Activated CD8-positive, alpha-beta T cell treated with anti-CD3 and anti-CD28 coated beads, Interleukin-2, amount 10 ng/mL, durations not matched to agents 7 days and 5 days (primary cell): ENCODE data around the gene SPP2. TPM values are rescaled to one million over a fixed set of nuclear protein-coding genes. Genes with fewer than 3 reads are reported as not detected.
A peak's percentile ranks its signal among the peaks of the same experiment; 100 is the strongest.

ENCODE experiments used
- ATAC-seq: fragments of 150-1000 bp; cut with Tn5 transposase; one replicate; pipeline ENCODE4 v1.10.0; 2021; ENCODE audit warnings: moderate library complexity
- CTCF ChIA-PET: fragments of 350-600 bp; sonication (Branson Sonifier 250); formaldehyde crosslinking; loops from one replicate; lab custom pipeline; 2021; ENCODE audit warnings: antibody characterized with exemption; lab: Charles Lee
- POLR2A ChIA-PET: fragments of 350-600 bp; sonication (Branson Sonifier 250); formaldehyde crosslinking; loops from one replicate; lab custom pipeline; 2021; ENCODE audit warnings: antibody characterized with exemption; lab: Charles Lee
- DNase-seq: peaks from one replicate; pipeline ENCODE4 v3.0.0-alpha.2; 2020
- H3K27ac Mint-ChIP-seq: one replicate; pipeline ENCODE4 v1.8.0; 2021; ENCODE audit warnings: mild to moderate bottlenecking, mixed read lengths
- H3K27me3 Mint-ChIP-seq: one replicate; pipeline ENCODE4 v1.8.0; 2021; ENCODE audit warnings: low read depth, mixed read lengths
- H3K36me3 Mint-ChIP-seq: one replicate; pipeline ENCODE4 v1.8.0; 2021; ENCODE audit warnings: low read depth, mixed read lengths
- H3K4me1 Mint-ChIP-seq: one replicate; pipeline ENCODE4 v1.8.0; 2021; ENCODE audit warnings: low read depth, mixed read lengths
- H3K4me3 Mint-ChIP-seq: one replicate; pipeline ENCODE4 v1.8.0; 2021; ENCODE audit warnings: mild to moderate bottlenecking, mixed read lengths
- H3K9me3 Mint-ChIP-seq: one replicate; pipeline ENCODE4 v1.8.0; 2022; ENCODE audit warnings: mixed read lengths; ENCODE audit not compliant: insufficient read depth
- total RNA-seq, 2 experiments: library from RNA; stranded (reverse); gene quantifications; one replicate each; pipeline ENCODE4 v1.2.3, GENCODE V29; 2021

Gene SPP2
- total RNA-seq, result not detected

GRCh38 chr2:234050455-234051135, at the start of gene SPP2:
SPP2 (plus strand) TSS chr2:234050702; CDS start chr2:234050787, 85 bp downstream.
- no peak within 1 kb of the TSS for H3K27ac Mint-ChIP-seq
- no peak for ATAC-seq
- ChIA-PET CTCF (no interaction called here), POLR2A (no interaction called here)
- no peaks in the 10 kb centered on the region for H3K4me1 Mint-ChIP-seq
- H3K4me3 Mint-ChIP-seq, result no peak within 1 kb of the TSS
- H3K36me3 Mint-ChIP-seq, result no peaks in the 10 kb centered on the region
- no peak for DNase-seq
- H3K27me3 Mint-ChIP-seq, result peaks cover 22% of the 10 kb centered on the region
- no peaks in the 10 kb centered on the region for H3K9me3 Mint-ChIP-seq

GRCh38 chr2:234001380-234002160, 48.9 kb upstream of the SPP2 start:
- H3K36me3 Mint-ChIP-seq, result no peaks in the 10 kb centered on the region
- ChIA-PET POLR2A (no interaction called here), CTCF (no interaction called here)
- H3K4me3 Mint-ChIP-seq, result peak overlapping the region; percentile 40
- ATAC-seq (peak; percentile 79), DNase-seq (peak; percentile 54)
- peaks cover 21% of the 10 kb centered on the region for H3K27me3 Mint-ChIP-seq
- H3K27ac Mint-ChIP-seq, result peak overlapping the region; percentile 74
- H3K4me1 Mint-ChIP-seq, result peaks cover 49% of the 10 kb centered on the region
- H3K9me3 Mint-ChIP-seq, result no peaks in the 10 kb centered on the region

GRCh38 chr2:234002281-234002680, 48.2 kb upstream of the SPP2 start:
- H3K27me3 Mint-ChIP-seq, result peaks cover 21% of the 10 kb centered on the region
- DNase-seq (no peak), ATAC-seq (no peak)
- H3K36me3 Mint-ChIP-seq, result no peaks in the 10 kb centered on the region
- H3K9me3 Mint-ChIP-seq, result no peaks in the 10 kb centered on the region
- H3K4me3 Mint-ChIP-seq, result no peak overlapping the region
- H3K4me1 Mint-ChIP-seq, result peaks cover 44% of the 10 kb centered on the region
- POLR2A ChIA-PET, result no interaction called here
- CTCF ChIA-PET, result no interaction called here
- no peak overlapping the region for H3K27ac Mint-ChIP-seq

GRCh38 chr2:234003972-234004617, 46.4 kb upstream of the SPP2 start:
- H3K27me3 Mint-ChIP-seq, result peaks cover 21% of the 10 kb centered on the region
- CTCF ChIA-PET, result no interaction called here
- H3K27ac Mint-ChIP-seq, result no peak overlapping the region
- H3K4me1 Mint-ChIP-seq, result peaks cover 30% of the 10 kb centered on the region
- DNase-seq (no peak), ATAC-seq (no peak)
- H3K4me3 Mint-ChIP-seq, result no peak overlapping the region
- H3K9me3 Mint-ChIP-seq, result no peaks in the 10 kb centered on the region
- no peaks in the 10 kb centered on the region for H3K36me3 Mint-ChIP-seq
- POLR2A ChIA-PET, result no interaction called here

- DNase-seq (no peak), ATAC-seq (no peak)
- Mint-ChIP-seq H3K36me3 (no peaks in the 10 kb centered on the region), H3K27me3 (peaks cover 24% of the 10 kb centered on the region), H3K4me1 (peaks cover 23% of the 10 kb centered on the region), H3K4me3 (no peak overlapping the region), H3K9me3 (no peaks in the 10 kb centered on the region), H3K27ac (no peak overlapping the region)
- ChIA-PET CTCF (no interaction called here), POLR2A (no interaction called here)
These were observed 45.4 kb upstream of the SPP2 start for GRCh38 chr2:234005126-234005525.

- H3K9me3 Mint-ChIP-seq, result no peaks in the 10 kb centered on the region
- no peak overlapping the region for H3K4me3 Mint-ChIP-seq
- H3K27ac Mint-ChIP-seq, result no peak overlapping the region
- CTCF ChIA-PET, result no interaction called here
- peaks cover 25% of the 10 kb centered on the region for H3K27me3 Mint-ChIP-seq
- DNase-seq (no peak), ATAC-seq (no peak)
- no peaks in the 10 kb centered on the region for H3K36me3 Mint-ChIP-seq
- peaks cover 12% of the 10 kb centered on the region for H3K4me1 Mint-ChIP-seq
- POLR2A ChIA-PET, result no interaction called here
These were observed 44.0 kb upstream of the SPP2 start for GRCh38 chr2:234006501-234006900.

GRCh38 chr2:234014427-234014826, 36.1 kb upstream of the SPP2 start:
- DNase-seq (no peak), ATAC-seq (no peak)
- peaks cover 1% of the 10 kb centered on the region for H3K4me1 Mint-ChIP-seq
- CTCF ChIA-PET, result no interaction called here
- POLR2A ChIA-PET, result no interaction called here
- peaks cover 2% of the 10 kb centered on the region for H3K36me3 Mint-ChIP-seq
- H3K4me3 Mint-ChIP-seq, result no peak overlapping the region
- no peaks in the 10 kb centered on the region for H3K9me3 Mint-ChIP-seq
- H3K27ac Mint-ChIP-seq, result no peak overlapping the region
- peaks cover 21% of the 10 kb centered on the region for H3K27me3 Mint-ChIP-seq

GRCh38 chr2:234015861-234016260, 34.6 kb upstream of the SPP2 start:
- ChIA-PET POLR2A (no interaction called here), CTCF (no interaction called here)
- no peak overlapping the region for H3K27ac Mint-ChIP-seq
- no peak for ATAC-seq
- peaks cover 1% of the 10 kb centered on the region for H3K4me1 Mint-ChIP-seq
- H3K4me3 Mint-ChIP-seq, result no peak overlapping the region
- peaks cover 17% of the 10 kb centered on the region for H3K27me3 Mint-ChIP-seq
- DNase-seq, result no peak
- H3K9me3 Mint-ChIP-seq, result no peaks in the 10 kb centered on the region
- H3K36me3 Mint-ChIP-seq, result peaks cover 2% of the 10 kb centered on the region

GRCh38 chr2:234019896-234020295, 30.6 kb upstream of the SPP2 start:
- peaks cover 5% of the 10 kb centered on the region for H3K9me3 Mint-ChIP-seq
- ChIA-PET POLR2A (no interaction called here), CTCF (interaction anchor here (2.0 kb wide), 1 partner anchor 116 kb away, joined by 4 read pairs; no protein-coding TSS in a partner anchor)
- DNase-seq (no peak), ATAC-seq (no peak)
- H3K36me3 Mint-ChIP-seq, result no peaks in the 10 kb centered on the region
- H3K27ac Mint-ChIP-seq, result no peak overlapping the region
- peaks cover 9% of the 10 kb centered on the region for H3K27me3 Mint-ChIP-seq
- H3K4me1 Mint-ChIP-seq, result no peaks in the 10 kb centered on the region
- no peak overlapping the region for H3K4me3 Mint-ChIP-seq

GRCh38 chr2:234020332-234020731, 30.2 kb upstream of the SPP2 start:
- Mint-ChIP-seq H3K36me3 (no peaks in the 10 kb centered on the region), H3K27me3 (peaks cover 8% of the 10 kb centered on the region), H3K9me3 (peaks cover 5% of the 10 kb centered on the region), H3K4me1 (peaks cover 4% of the 10 kb centered on the region), H3K4me3 (no peak overlapping the region), H3K27ac (no peak overlapping the region)
- ATAC-seq (no peak), DNase-seq (no peak)
- ChIA-PET CTCF (interaction anchor here (2.0 kb wide), 1 partner anchor 115 kb away, joined by 4 read pairs; no protein-coding TSS in a partner anchor), POLR2A (no interaction called here)

GRCh38 chr2:234022424-234022823, 28.1 kb upstream of the SPP2 start:
- POLR2A ChIA-PET, result no interaction called here
- Mint-ChIP-seq H3K27ac (no peak overlapping the region), H3K36me3 (no peaks in the 10 kb centered on the region), H3K4me3 (no peak overlapping the region), H3K9me3 (peaks cover 5% of the 10 kb centered on the region), H3K27me3 (no peaks in the 10 kb centered on the region), H3K4me1 (peaks cover 24% of the 10 kb centered on the region)
- ATAC-seq (no peak), DNase-seq (no peak)
- CTCF ChIA-PET, result interaction anchor here (0.7 to 1.5 kb wide), 3 partner anchors 11 to 23 kb away, joined by 3 to 4 read pairs (median 3); no protein-coding TSS in a partner anchor

- CTCF ChIA-PET, result interaction anchor here (1.2 kb wide), 1 partner anchor 111 kb away, joined by 3 read pairs; no protein-coding TSS in a partner anchor
- no peak for ATAC-seq
- H3K4me3 Mint-ChIP-seq, result no peak overlapping the region
- no peaks in the 10 kb centered on the region for H3K27me3 Mint-ChIP-seq
- peaks cover 5% of the 10 kb centered on the region for H3K9me3 Mint-ChIP-seq
- H3K4me1 Mint-ChIP-seq, result peaks cover 32% of the 10 kb centered on the region
- H3K27ac Mint-ChIP-seq, result no peak overlapping the region
- no peaks in the 10 kb centered on the region for H3K36me3 Mint-ChIP-seq
- DNase-seq, result no peak
- POLR2A ChIA-PET, result no interaction called here
These were observed 26.2 kb upstream of the SPP2 start for GRCh38 chr2:234024304-234024703.
